ENCODE results near the gene HOXD4. TPM values are rescaled to one million over a fixed set of nuclear protein-coding genes. Genes with fewer than 3 reads are reported as not detected.

Gene HOXD4
- total and polyA plus RNA-seq, 9 donors = 6.2 to 16.5 (median 11.6) TPM

DNA sequence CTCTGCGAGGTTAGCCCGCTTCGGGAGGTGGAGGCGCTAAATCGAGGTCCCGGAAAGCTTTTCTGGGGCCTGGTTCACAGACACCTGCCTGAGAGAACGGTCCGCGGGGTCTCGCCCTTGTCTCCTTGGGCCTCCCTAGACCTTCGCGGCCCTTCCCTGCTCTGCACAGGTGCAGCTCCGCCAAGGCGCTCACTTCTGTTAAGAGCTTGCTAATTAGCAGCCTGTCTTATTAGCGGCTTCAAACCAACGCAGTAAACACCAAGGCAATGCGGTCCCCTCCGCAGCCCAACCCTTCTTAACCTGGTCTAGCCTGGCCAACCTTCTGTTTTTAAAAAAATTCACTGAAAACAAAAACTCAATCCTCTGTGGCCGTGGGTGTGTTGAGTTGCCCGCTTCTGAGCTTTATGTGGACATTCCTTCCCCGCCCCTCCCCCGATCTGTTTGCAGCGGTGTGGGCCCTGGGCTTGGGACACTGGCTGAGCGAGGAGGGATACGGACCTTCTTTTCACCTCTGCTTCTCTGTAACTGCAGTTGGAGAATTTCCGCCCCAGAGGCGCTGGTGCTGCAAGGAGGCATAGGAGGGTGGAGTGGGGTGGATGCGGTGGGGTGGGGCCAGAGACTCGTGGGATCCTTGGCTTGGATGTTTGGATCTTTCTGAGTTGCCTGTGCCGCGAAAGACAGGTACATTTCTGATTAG, 3.4 kb upstream of the HOXD4 start:
- no peak for TF ChIP-seq EP300 (IDR thresholded peaks at IDR 0.05)
- TF ChIP-seq, protein P1, sequence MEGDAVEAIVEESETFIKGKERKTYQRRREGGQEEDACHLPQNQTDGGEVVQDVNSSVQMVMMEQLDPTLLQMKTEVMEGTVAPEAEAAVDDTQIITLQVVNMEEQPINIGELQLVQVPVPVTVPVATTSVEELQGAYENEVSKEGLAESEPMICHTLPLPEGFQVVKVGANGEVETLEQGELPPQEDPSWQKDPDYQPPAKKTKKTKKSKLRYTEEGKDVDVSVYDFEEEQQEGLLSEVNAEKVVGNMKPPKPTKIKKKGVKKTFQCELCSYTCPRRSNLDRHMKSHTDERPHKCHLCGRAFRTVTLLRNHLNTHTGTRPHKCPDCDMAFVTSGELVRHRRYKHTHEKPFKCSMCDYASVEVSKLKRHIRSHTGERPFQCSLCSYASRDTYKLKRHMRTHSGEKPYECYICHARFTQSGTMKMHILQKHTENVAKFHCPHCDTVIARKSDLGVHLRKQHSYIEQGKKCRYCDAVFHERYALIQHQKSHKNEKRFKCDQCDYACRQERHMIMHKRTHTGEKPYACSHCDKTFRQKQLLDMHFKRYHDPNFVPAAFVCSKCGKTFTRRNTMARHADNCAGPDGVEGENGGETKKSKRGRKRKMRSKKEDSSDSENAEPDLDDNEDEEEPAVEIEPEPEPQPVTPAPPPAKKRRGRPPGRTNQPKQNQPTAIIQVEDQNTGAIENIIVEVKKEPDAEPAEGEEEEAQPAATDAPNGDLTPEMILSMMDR (IDR thresholded peaks at IDR 0.05) = no peak
- no peak for TF ChIP-seq POLR2A (IDR thresholded peaks at IDR 0.05)
- H3K4me3 ChIP-seq = peak overlapping the region; percentile 3
- no peaks in the 10 kb centered on the region for H3K27me3 ChIP-seq
- H3K27ac ChIP-seq = no peak overlapping the region
- peak in 2 of 5 donors; percentile 14 to 24 for DNase-seq
- no peaks in the 10 kb centered on the region for H3K36me3 ChIP-seq
- WGBS, 3 donors = 74 to 79% (median 78%) methylated on average over 31 of the region's 31 CpGs
- peaks cover 8% of the 10 kb centered on the region for H3K4me1 ChIP-seq (ENCODE audit: insufficient read depth)
- intact Hi-C loops (cut with DNase I) = loop anchor here in 1 of 4 donors (10.0 kb wide), 1 partner anchor 117 kb away; the partner anchor contains the start of gene MTX2
- H3K9me3 ChIP-seq = no peaks in the 10 kb centered on the region

DNA sequence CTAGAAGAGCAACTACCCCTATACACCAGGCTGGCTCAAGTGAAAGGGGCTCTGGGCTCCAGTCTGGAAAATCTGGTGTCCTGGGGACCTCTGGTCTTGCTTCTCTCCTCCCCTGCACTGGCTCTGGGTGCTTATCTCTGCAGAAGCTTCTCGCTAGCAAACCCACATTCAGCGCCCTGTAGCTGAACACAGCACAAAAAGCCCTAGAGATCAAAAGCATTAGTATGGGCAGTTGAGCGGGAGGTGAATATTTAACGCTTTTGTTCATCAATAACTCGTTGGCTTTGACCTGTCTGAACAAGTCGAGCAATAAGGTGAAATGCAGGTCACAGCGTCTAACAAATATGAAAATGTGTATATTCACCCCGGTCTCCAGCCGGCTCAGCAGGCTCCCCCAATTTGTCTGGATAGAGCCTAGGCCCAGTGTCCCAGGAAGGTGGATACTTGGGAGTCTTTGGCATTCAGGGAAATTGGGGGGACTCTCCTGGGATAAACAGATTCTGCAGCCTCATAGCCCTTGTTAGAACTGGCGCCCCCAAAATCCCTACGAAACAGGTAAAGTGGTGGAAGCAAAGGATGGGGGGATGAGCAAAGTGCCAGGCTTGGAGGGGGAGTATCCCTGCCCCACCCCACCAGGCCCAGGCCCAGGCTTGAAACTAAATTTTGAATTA, 2.5 kb upstream of the HOXD4 start:
- TF ChIP-seq, protein P1 (IDR thresholded peaks at IDR 0.05) = no peak
- TF ChIP-seq EP300 (IDR thresholded peaks at IDR 0.05) = no peak
- TF ChIP-seq POLR2A (IDR thresholded peaks at IDR 0.05) = no peak
- H3K27me3 ChIP-seq = no peaks in the 10 kb centered on the region
- no peak for DNase-seq
- H3K27ac ChIP-seq = no peak overlapping the region
- no peaks in the 10 kb centered on the region for H3K9me3 ChIP-seq
- H3K4me3 ChIP-seq = no peak overlapping the region
- H3K36me3 ChIP-seq = no peaks in the 10 kb centered on the region
- H3K4me1 ChIP-seq (ENCODE audit: insufficient read depth) = peaks cover 8% of the 10 kb centered on the region
- 84 to 91% (median 86%) methylated on average over 11 of the region's 11 CpGs for WGBS, 3 donors
- intact Hi-C loops (cut with DNase I) = loop anchor here in 1 of 4 donors (10.0 kb wide), 1 partner anchor 116 kb away; the partner anchor contains the start of gene MTX2

DNA sequence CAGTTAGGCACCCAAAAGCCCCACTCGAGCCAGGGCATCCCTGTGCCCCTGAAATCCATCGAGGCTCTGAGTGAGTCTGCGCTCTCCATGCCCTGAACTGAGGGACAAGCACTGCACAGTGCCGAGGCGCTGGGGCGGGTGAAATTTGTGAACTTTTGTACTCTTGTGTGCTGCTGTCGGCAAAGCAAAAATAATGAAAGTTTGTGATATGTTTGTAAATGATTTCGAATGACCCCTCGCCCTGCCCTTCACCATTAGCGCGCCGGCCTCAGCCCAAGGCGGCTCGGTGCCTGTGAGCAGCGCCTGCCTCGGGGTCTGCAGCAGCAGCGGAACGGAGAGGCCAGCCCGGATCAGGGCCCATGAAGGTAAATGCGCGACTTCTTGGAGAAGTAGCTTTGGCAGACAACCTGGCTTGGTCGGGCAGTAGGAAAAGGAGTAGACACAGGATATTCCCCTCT, 1.8 kb upstream of the HOXD4 start:
- no peaks in the 10 kb centered on the region for H3K36me3 ChIP-seq
- intact Hi-C loops (cut with DNase I) = loop anchor here in 1 of 4 donors (10.0 kb wide), 1 partner anchor 115 kb away; the partner anchor contains the start of gene MTX2
- H3K4me3 ChIP-seq = no peak overlapping the region
- WGBS, 3 donors = 79 to 89% (median 81%) methylated on average over 22 of the region's 22 CpGs
- H3K27me3 ChIP-seq = no peaks in the 10 kb centered on the region
- H3K4me1 ChIP-seq (ENCODE audit: insufficient read depth) = peaks cover 8% of the 10 kb centered on the region
- no peaks in the 10 kb centered on the region for H3K9me3 ChIP-seq
- TF ChIP-seq EP300 (IDR thresholded peaks at IDR 0.05) (no peak), POLR2A (IDR thresholded peaks at IDR 0.05) (no peak)
- TF ChIP-seq, protein P1 (IDR thresholded peaks at IDR 0.05) = no peak
- H3K27ac ChIP-seq = no peak overlapping the region
- DNase-seq = no peak

- Histone ChIP-seq H3K9me3 (no peaks in the 10 kb centered on the region), H3K36me3 (no peaks in the 10 kb centered on the region), H3K27me3 (no peaks in the 10 kb centered on the region), H3K27ac (no peak overlapping the region), H3K4me3 (no peak overlapping the region), H3K4me1 (ENCODE audit: insufficient read depth) (peaks cover 8% of the 10 kb centered on the region)
- TF ChIP-seq, protein P1 (IDR thresholded peaks at IDR 0.05) = no peak
- DNase-seq = no peak
- 82 to 88% (median 85%) methylated on average over 24 of the region's 24 CpGs for whole genome bisulfite sequencing, 3 donors
- intact Hi-C loops (cut with DNase I) = loop anchor here in 1 of 4 donors (10.0 kb wide), 1 partner anchor 115 kb away; the partner anchor contains the start of gene MTX2
These were observed 1.3 kb upstream of the HOXD4 start for GRCh38 chr2:176149939-176150583.
